GM12878 (cell line): ENCODE results near the gene ZCCHC13. TPM values are rescaled to one million over a fixed set of nuclear protein-coding genes. Genes with fewer than 3 reads are reported as not detected.

Experiments
- ATAC-seq: fragments of 200-7000 bp; cut with Tn5 transposase; 3 replicates; pipeline ENCODE4 v1.9.1; 2020; ENCODE audit warnings: mild to moderate bottlenecking, moderate library complexity
- BruUV-seq: library from RNA; stranded (reverse); fragments of 400-500 nt; replicated peaks from 2 replicates; lab custom pipeline; 2021; lab: Mats Ljungman, UMichigan
- CTCF ChIA-PET: fragments of 300-600 bp; sonication (Branson Sonifier 250); formaldehyde crosslinking; extraction: SDS; loops from one replicate; lab custom pipeline; 2021; ENCODE audit warnings: inconsistent platforms; lab: Yijun Ruan, JAX
- POLR2A ChIA-PET: fragments of 350-600 bp; formaldehyde crosslinking; extraction: SDS; loops from one replicate; lab custom pipeline; 2021; ENCODE audit warnings: inconsistent platforms; lab: Charles Lee
- RAD21 ChIA-PET: fragments of 300-600 bp; sonication (Branson Sonifier 250); formaldehyde crosslinking; loops from one replicate; lab custom pipeline; 2023; ENCODE audit warnings: antibody characterized with exemption; ENCODE audit not compliant: unreplicated experiment; lab: Charles Lee
- SMC1A ChIA-PET: fragments of 300-600 bp; sonication (Branson Sonifier 250); formaldehyde crosslinking; loops from one replicate; lab custom pipeline; 2023; ENCODE audit not compliant: unreplicated experiment, uncharacterized antibody; lab: Charles Lee
- DNase-seq: peaks from one replicate; pipeline ENCODE4 v3.0.0-alpha.2; 2011; ENCODE audit warnings: low read depth, low spot score
- FAIRE-seq: peaks from 3 replicates; lab custom pipeline; 2011; peaks lifted over from hg19 to GRCh38; lab: Jason Lieb, UNC
- H2AFZ ChIP-seq: 2 replicates; pipeline ENCODE4 v1.6.0; 2011; ENCODE audit warnings: low read depth, low read length, control low read depth; ENCODE audit not compliant: control insufficient read depth
- H3K27ac ChIP-seq: 2 replicates; pipeline ENCODE4 v1.5.1; 2011; ENCODE audit warnings: control low read depth; ENCODE audit not compliant: control insufficient read depth, insufficient read depth
- H3K27me3 ChIP-seq, 2 experiments: replicated peaks in 1 of 2; 2 replicates each; pipeline versions ENCODE4 v1.6.0 to v1.6.1; 2011; ENCODE audit warnings: low read length in 1 of 2; ENCODE audit not compliant: control insufficient read depth in 2 of 2, insufficient read depth in 2 of 2
- H3K36me3 ChIP-seq, 2 experiments: 2 replicates each; pipeline ENCODE4 v1.5.1; 2011; ENCODE audit warnings: low read length in 1 of 2; ENCODE audit not compliant: control insufficient read depth in 2 of 2, insufficient read depth in 2 of 2
- H3K4me1 ChIP-seq: 2 replicates; pipeline ENCODE4 v1.6.1; 2011; ENCODE audit warnings: mild to moderate bottlenecking, low read length, moderate library complexity, mixed read lengths; ENCODE audit not compliant: control insufficient read depth, insufficient read depth
- H3K4me2 ChIP-seq: 2 replicates; pipeline ENCODE4 v1.6.0; 2011; ENCODE audit warnings: control low read depth; ENCODE audit not compliant: control insufficient read depth, insufficient read depth
- H3K4me3 ChIP-seq: fragments of 200-600 bp; sonication (generic); 2 replicates; pipeline ENCODE4 v1.5.1; 2016
- H3K79me2 ChIP-seq: 2 replicates; pipeline ENCODE4 v1.6.0; 2011; ENCODE audit warnings: low read length; ENCODE audit not compliant: control insufficient read depth, insufficient read depth
- H3K9ac ChIP-seq: 2 replicates; pipeline ENCODE4 v1.8.0; 2011; ENCODE audit warnings: low read length, control low read depth, mixed read lengths; ENCODE audit not compliant: control insufficient read depth, insufficient read depth
- H3K9me3 ChIP-seq: replicated peaks from 3 replicates; pipeline ENCODE4 v1.5.1; 2011; ENCODE audit warnings: mild to moderate bottlenecking, low read length; ENCODE audit not compliant: control insufficient read depth, insufficient read depth
- H4K20me1 ChIP-seq: 2 replicates; pipeline ENCODE4 v1.6.0; 2011; ENCODE audit not compliant: control insufficient read depth, insufficient read depth
- BMI1 ChIP-seq: fragments of 450-650 bp; IDR thresholded peaks from 2 replicates; pipeline ENCODE4 v1.6.1; 2016; ENCODE audit warnings: mild to moderate bottlenecking, moderate library complexity, borderline replicate concordance
- CBX5 ChIP-seq: sonication (generic); IDR thresholded peaks from 2 replicates; pipeline ENCODE4 v1.6.1; 2016; ENCODE audit warnings: low read depth, moderate library complexity, mild to moderate bottlenecking, inconsistent platforms
- CHD2 ChIP-seq: IDR thresholded peaks from 2 replicates; pipeline ENCODE4 v1.6.1; 2011; ENCODE audit warnings: low read depth, low read length, improper control_type of control experiment, borderline replicate concordance
- GABPA ChIP-seq: IDR thresholded peaks from 2 replicates; pipeline ENCODE4 v1.6.1; 2014; ENCODE audit warnings: antibody characterized with exemption, low read depth, mild to moderate bottlenecking, inconsistent platforms
- GATAD2B ChIP-seq: fragments of 450-650 bp; conservative IDR thresholded peaks from 2 replicates; pipeline ENCODE4 v1.6.1; 2017; ENCODE audit warnings: low read depth, mild to moderate bottlenecking, moderate library complexity
- HDAC2 ChIP-seq: fragments of 200-600 bp; sonication (generic); IDR thresholded peaks from 2 replicates; pipeline ENCODE4 v1.6.1; 2017
- HDAC6 ChIP-seq: fragments of 200-600 bp; sonication (generic); IDR thresholded peaks from one replicate; pipeline ENCODE4 v1.8.0; 2017; ENCODE audit warnings: antibody characterized with exemption; ENCODE audit not compliant: unreplicated experiment
- RAD21 ChIP-seq: IDR thresholded peaks from 2 replicates; pipeline ENCODE4 v1.6.1; 2011; ENCODE audit warnings: mild to moderate bottlenecking, low read depth, low read length, moderate library complexity; ENCODE audit not compliant: insufficient read depth
- TCF3 ChIP-seq: IDR thresholded peaks from 2 replicates; pipeline ENCODE4 v1.6.1; 2012; ENCODE audit warnings: low read depth, mild to moderate bottlenecking, low read length, borderline replicate concordance; ENCODE audit not compliant: insufficient read depth
- WGBS: methylation state at CpG from one replicate; pipeline ENCODE4 v1.1.6; 2016; ENCODE audit warnings: low lambda C conversion rate; ENCODE audit not compliant: insufficient replicate concordance, insufficient coverage; ENCODE audit errors: missing lambda C conversion rate; 5-methylcytosine and 5-hydroxymethylcytosine counted together
- in situ Hi-C: fragments of 300-500 bp; cut with MboI; formaldehyde crosslinking; loops from 9 replicates; pipeline ENCODE4 v1.14.3; 2018; ENCODE audit warnings: mixed read lengths
- intact Hi-C: fragments of 100-400 bp; cut with micrococcal nuclease; formaldehyde crosslinking; loops from one replicate; pipeline ENCODE4 v1.14.2; 2022; ENCODE audit not compliant: unreplicated experiment
- polyA plus RNA-seq, 11 experiments: library from polyadenylated mRNA; depleted of rRNA in 4 of 11; unstranded in 6 of 11; stranded (reverse) in 5 of 11; fragments of >200 nt; fragmentation: Nextera tagmentation in 4 of 11; fragmentation: Illumina TruSeq in 1 of 11; extraction: Ambion mirVana in 4 of 11; extraction: Trizol in 1 of 11; gene quantifications; 1 replicate in 1 of 11; 2 replicates in 10 of 11; pipeline versions ENCODE4 v1.2.1 to v1.2.3, GENCODE V29; 2011 to 2016; ENCODE audit warnings: inconsistent platforms in 2 of 11, missing spikeins in 2 of 11, low read depth in 1 of 11
- total RNA-seq, 4 experiments: library from RNA; depleted of rRNA in 3 of 4; stranded (reverse); fragments of >200 nt in 3 of 4; fragmentation: Illumina TruSeq in 1 of 4; extraction: Trizol in 1 of 4; gene quantifications; 2 replicates each; pipeline versions ENCODE4 v1.2.1 to v1.2.3, GENCODE V29; 2013 to 2021
- TF ChIP-seq, protein P1 (sequence below): fragments of 450-650 bp; IDR thresholded peaks from 2 replicates; pipeline ENCODE4 v1.6.1; 2016; ENCODE audit warnings: mild to moderate bottlenecking, moderate library complexity, borderline replicate concordance
- TF ChIP-seq, protein P2 (sequence below): IDR thresholded peaks from 2 replicates; pipeline ENCODE4 v1.6.1; 2011; ENCODE audit warnings: low read depth, mild to moderate bottlenecking, low read length, moderate library complexity, borderline replicate concordance; ENCODE audit errors: extremely low read depth
- TF ChIP-seq, protein P3 (sequence below): fragments of 450-650 bp; IDR thresholded peaks from 2 replicates; pipeline ENCODE4 v1.6.1; 2017; ENCODE audit warnings: borderline replicate concordance

Gene ZCCHC13
- total and polyA plus RNA-seq, 10 of the 15 experiments (the other 5 are each of a cell fraction or from before 2014, with no cell fraction given): not detected

- ChIA-PET CTCF (no interaction called here), POLR2A (no interaction called here)
- no peak overlapping the region for H3K4me3 ChIP-seq
These were observed 29.5 kb upstream of the ZCCHC13 start for GRCh38 chrX:74274516-74274915.

DNA sequence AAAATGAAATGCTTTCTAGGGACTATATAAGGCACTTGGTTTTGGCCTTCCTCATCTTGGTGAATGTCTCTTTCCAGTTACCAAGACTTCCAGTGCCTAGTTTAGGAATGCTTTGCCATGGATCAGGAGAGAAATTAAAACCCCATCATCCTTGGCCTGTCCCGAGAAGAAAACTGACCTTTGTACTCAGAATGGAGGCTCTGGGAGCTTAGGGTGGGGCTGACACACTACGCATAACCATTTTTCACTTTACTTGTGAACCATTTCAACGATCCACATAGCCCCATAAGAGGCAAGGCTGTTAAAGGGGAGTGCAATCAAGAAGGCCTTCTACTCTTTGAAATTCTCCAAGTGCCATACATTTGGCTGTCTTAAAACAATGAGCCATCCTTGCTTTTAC is 26.7 kb upstream of the ZCCHC13 start:
- ChIA-PET POLR2A (interaction anchor here (0.6 kb wide), 1 partner anchor 39 kb away, joined by 3 read pairs; no protein-coding TSS in a partner anchor), CTCF (no interaction called here), SMC1A (no interaction called here), RAD21 (no interaction called here)
- H3K4me2 ChIP-seq: no peak overlapping the region
- no peak for FAIRE-seq
- no peak overlapping the region for H3K9ac ChIP-seq
- no peak overlapping the region for H3K27ac ChIP-seq
- no TSS peak for BruUV-seq
- no peaks in the 10 kb centered on the region for H3K9me3 ChIP-seq
- H3K27me3 ChIP-seq: no peaks in the 10 kb centered on the region
- H3K4me1 ChIP-seq: no peaks in the 10 kb centered on the region
- no peaks in the 10 kb centered on the region for H3K36me3 ChIP-seq
- H3K4me3 ChIP-seq: no peak overlapping the region
- intact Hi-C loops: no loop called here
- ATAC-seq: no peak
- DNase-seq: no peak
- in situ Hi-C loops: no loop called here
- H2AFZ ChIP-seq: no peak overlapping the region
- H3K79me2 ChIP-seq: no peaks in the 10 kb centered on the region; the same call in 1 of the 2 replicates
- H4K20me1 ChIP-seq: peaks cover 3% of the 10 kb centered on the region; the same call in 1 of the 2 replicates
- WGBS: 79% methylated on average over 3 of the region's 3 CpGs
- TF ChIP-seq GATAD2B (no peak), TCF3 (no peak), CHD2 (no peak), RAD21 (no peak), GABPA (no peak), HDAC6 (no peak), BMI1 (no peak)
- TF ChIP-seq, protein P1, sequence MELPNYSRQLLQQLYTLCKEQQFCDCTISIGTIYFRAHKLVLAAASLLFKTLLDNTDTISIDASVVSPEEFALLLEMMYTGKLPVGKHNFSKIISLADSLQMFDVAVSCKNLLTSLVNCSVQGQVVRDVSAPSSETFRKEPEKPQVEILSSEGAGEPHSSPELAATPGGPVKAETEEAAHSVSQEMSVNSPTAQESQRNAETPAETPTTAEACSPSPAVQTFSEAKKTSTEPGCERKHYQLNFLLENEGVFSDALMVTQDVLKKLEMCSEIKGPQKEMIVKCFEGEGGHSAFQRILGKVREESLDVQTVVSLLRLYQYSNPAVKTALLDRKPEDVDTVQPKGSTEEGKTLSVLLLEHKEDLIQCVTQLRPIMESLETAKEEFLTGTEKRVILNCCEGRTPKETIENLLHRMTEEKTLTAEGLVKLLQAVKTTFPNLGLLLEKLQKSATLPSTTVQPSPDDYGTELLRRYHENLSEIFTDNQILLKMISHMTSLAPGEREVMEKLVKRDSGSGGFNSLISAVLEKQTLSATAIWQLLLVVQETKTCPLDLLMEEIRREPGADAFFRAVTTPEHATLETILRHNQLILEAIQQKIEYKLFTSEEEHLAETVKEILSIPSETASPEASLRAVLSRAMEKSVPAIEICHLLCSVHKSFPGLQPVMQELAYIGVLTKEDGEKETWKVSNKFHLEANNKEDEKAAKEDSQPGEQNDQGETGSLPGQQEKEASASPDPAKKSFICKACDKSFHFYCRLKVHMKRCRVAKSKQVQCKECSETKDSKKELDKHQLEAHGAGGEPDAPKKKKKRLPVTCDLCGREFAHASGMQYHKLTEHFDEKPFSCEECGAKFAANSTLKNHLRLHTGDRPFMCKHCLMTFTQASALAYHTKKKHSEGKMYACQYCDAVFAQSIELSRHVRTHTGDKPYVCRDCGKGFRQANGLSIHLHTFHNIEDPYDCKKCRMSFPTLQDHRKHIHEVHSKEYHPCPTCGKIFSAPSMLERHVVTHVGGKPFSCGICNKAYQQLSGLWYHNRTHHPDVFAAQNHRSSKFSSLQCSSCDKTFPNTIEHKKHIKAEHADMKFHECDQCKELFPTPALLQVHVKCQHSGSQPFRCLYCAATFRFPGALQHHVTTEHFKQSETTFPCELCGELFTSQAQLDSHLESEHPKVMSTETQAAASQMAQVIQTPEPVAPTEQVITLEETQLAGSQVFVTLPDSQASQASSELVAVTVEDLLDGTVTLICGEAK: no peak
- TF ChIP-seq, protein P2, sequence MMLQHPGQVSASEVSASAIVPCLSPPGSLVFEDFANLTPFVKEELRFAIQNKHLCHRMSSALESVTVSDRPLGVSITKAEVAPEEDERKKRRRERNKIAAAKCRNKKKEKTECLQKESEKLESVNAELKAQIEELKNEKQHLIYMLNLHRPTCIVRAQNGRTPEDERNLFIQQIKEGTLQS: no peak

More at GRCh38 chrX:74274516-74274915, 29.5 kb upstream of the ZCCHC13 start:
- WGBS: 36% methylated on average over 5 of the region's 5 CpGs
- no peak overlapping the region for H3K4me2 ChIP-seq
- H4K20me1 ChIP-seq: no peaks in the 10 kb centered on the region
- no peaks in the 10 kb centered on the region for H3K79me2 ChIP-seq
- intact Hi-C loops: no loop called here
- no TSS peak for BruUV-seq
- DNase-seq (no peak), ATAC-seq (no peak), FAIRE-seq (no peak)
- RAD21 ChIA-PET: no interaction called here
- no peaks in the 10 kb centered on the region for H3K4me1 ChIP-seq
- H3K9ac ChIP-seq: no peak overlapping the region
- H3K27me3 ChIP-seq: no peaks in the 10 kb centered on the region
- H3K27ac ChIP-seq: no peak overlapping the region
- H3K9me3 ChIP-seq: no peaks in the 10 kb centered on the region
- TF ChIP-seq, protein P3, sequence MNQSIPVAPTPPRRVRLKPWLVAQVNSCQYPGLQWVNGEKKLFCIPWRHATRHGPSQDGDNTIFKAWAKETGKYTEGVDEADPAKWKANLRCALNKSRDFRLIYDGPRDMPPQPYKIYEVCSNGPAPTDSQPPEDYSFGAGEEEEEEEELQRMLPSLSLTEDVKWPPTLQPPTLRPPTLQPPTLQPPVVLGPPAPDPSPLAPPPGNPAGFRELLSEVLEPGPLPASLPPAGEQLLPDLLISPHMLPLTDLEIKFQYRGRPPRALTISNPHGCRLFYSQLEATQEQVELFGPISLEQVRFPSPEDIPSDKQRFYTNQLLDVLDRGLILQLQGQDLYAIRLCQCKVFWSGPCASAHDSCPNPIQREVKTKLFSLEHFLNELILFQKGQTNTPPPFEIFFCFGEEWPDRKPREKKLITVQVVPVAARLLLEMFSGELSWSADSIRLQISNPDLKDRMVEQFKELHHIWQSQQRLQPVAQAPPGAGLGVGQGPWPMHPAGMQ: no peak
- TF ChIP-seq HDAC2 (no peak), CBX5 (no peak), GABPA (no peak)
- in situ Hi-C loops: no loop called here
- H2AFZ ChIP-seq: no peak overlapping the region
- no peaks in the 10 kb centered on the region for H3K36me3 ChIP-seq
- SMC1A ChIA-PET: interaction anchor here (0.7 kb wide), 1 partner anchor 64 kb away, joined by 3 read pairs; no protein-coding TSS in a partner anchor
